Endothelial cell (in vitro differentiated cells): ENCODE data around the gene THRB. TPM values are rescaled to one million over a fixed set of nuclear protein-coding genes. Genes with fewer than 3 reads are reported as not detected.

Experiments
- DNase-seq: peaks from one replicate; pipeline ENCODE4 v3.0.0; 2021; ENCODE audit warnings: low spot score
- H3K27ac Mint-ChIP-seq: one replicate; pipeline ENCODE4 v1.8.0; 2021; ENCODE audit warnings: mixed read lengths, inconsistent platforms; ENCODE audit not compliant: unreplicated experiment
- H3K27me3 Mint-ChIP-seq: one replicate; pipeline ENCODE4 v1.8.0; 2021; ENCODE audit warnings: mild to moderate bottlenecking, moderate library complexity, mixed read lengths, inconsistent platforms; ENCODE audit not compliant: unreplicated experiment
- H3K36me3 Mint-ChIP-seq: one replicate; pipeline ENCODE4 v1.8.0; 2021; ENCODE audit warnings: mild to moderate bottlenecking, low read depth, mixed read lengths, inconsistent platforms; ENCODE audit not compliant: unreplicated experiment
- H3K4me1 Mint-ChIP-seq: one replicate; pipeline ENCODE4 v1.8.0; 2021; ENCODE audit warnings: mild to moderate bottlenecking, mixed read lengths, inconsistent platforms; ENCODE audit not compliant: unreplicated experiment
- H3K4me3 Mint-ChIP-seq: one replicate; pipeline ENCODE4 v1.8.0; 2021; ENCODE audit warnings: mild to moderate bottlenecking, mixed read lengths, inconsistent platforms; ENCODE audit not compliant: unreplicated experiment
- H3K9me3 Mint-ChIP-seq: one replicate; pipeline ENCODE4 v1.8.0; 2021; ENCODE audit warnings: mixed read lengths, inconsistent platforms; ENCODE audit not compliant: unreplicated experiment
- CTCF ChIP-seq: fragments of 200-600 bp; sonication (generic); IDR thresholded peaks from one replicate; pipeline ENCODE4 v1.5.0; 2021; ENCODE audit warnings: antibody characterized with exemption; ENCODE audit not compliant: unreplicated experiment
- total RNA-seq: library from RNA; stranded (reverse); fragmentation: NEBNext Ultra II Directional; extraction: Animal tissue kit (Norgen Biotek cat#: 25700); gene quantifications from one replicate; pipeline ENCODE4 v1.2.1, GENCODE V29; 2021; ENCODE audit not compliant: unreplicated experiment

Gene THRB
- total RNA-seq, 1 donor from 2014 or later = 0.38 TPM

GRCh38 chr3:24386458-24386857, 108.2 kb downstream of the THRB start:
- Mint-ChIP-seq H3K27me3 (peaks cover 1% of the 10 kb centered on the region), H3K9me3 (no peaks in the 10 kb centered on the region), H3K36me3 (no peaks in the 10 kb centered on the region), H3K27ac (no peak overlapping the region), H3K4me1 (no peaks in the 10 kb centered on the region), H3K4me3 (no peak overlapping the region)
- DNase-seq = no peak
- no peak for TF ChIP-seq CTCF

- no peaks in the 10 kb centered on the region for H3K4me1 Mint-ChIP-seq
- DNase-seq = no peak
- no peaks in the 10 kb centered on the region for H3K36me3 Mint-ChIP-seq
- no peak overlapping the region for H3K4me3 Mint-ChIP-seq
- H3K27me3 Mint-ChIP-seq = peaks cover 1% of the 10 kb centered on the region
- no peak overlapping the region for H3K27ac Mint-ChIP-seq
- no peaks in the 10 kb centered on the region for H3K9me3 Mint-ChIP-seq
- TF ChIP-seq CTCF = no peak
Measured at GRCh38 chr3:24385012-24385615, 109.5 kb downstream of the THRB start.

GRCh38 chr3:24382647-24383046, 112.0 kb downstream of the THRB start:
- no peaks in the 10 kb centered on the region for H3K36me3 Mint-ChIP-seq
- TF ChIP-seq CTCF = no peak
- H3K27ac Mint-ChIP-seq = no peak overlapping the region
- no peak for DNase-seq
- H3K27me3 Mint-ChIP-seq = peaks cover 1% of the 10 kb centered on the region
- H3K9me3 Mint-ChIP-seq = no peaks in the 10 kb centered on the region
- H3K4me3 Mint-ChIP-seq = no peak overlapping the region
- H3K4me1 Mint-ChIP-seq = no peaks in the 10 kb centered on the region

- no peak for TF ChIP-seq CTCF
- Mint-ChIP-seq H3K9me3 (no peaks in the 10 kb centered on the region), H3K4me1 (no peaks in the 10 kb centered on the region), H3K27ac (no peak overlapping the region), H3K36me3 (no peaks in the 10 kb centered on the region), H3K27me3 (peaks cover 1% of the 10 kb centered on the region), H3K4me3 (no peak overlapping the region)
- no peak for DNase-seq
Measured at GRCh38 chr3:24379936-24380335, 114.7 kb downstream of the THRB start.

- no peak for TF ChIP-seq CTCF
- no peaks in the 10 kb centered on the region for H3K9me3 Mint-ChIP-seq
- H3K4me3 Mint-ChIP-seq = no peak overlapping the region
- DNase-seq = no peak
- no peak overlapping the region for H3K27ac Mint-ChIP-seq
- H3K27me3 Mint-ChIP-seq = peaks cover 1% of the 10 kb centered on the region
- no peaks in the 10 kb centered on the region for H3K4me1 Mint-ChIP-seq
- no peaks in the 10 kb centered on the region for H3K36me3 Mint-ChIP-seq
Measured at GRCh38 chr3:24378313-24378712, 116.3 kb downstream of the THRB start.
